HK-2 (cell line): ENCODE data around the gene EPHA2.

Experiments
- DNase-seq: peaks from one replicate; pipeline ENCODE4 v3.0.0-alpha.2; 2018; ENCODE audit not compliant: unreplicated experiment

EPHA2 gene

GRCh38 chr1:16149702-16150488 lies 6.0 kb downstream of the EPHA2 start:
- DNase-seq: no peak

DNA sequence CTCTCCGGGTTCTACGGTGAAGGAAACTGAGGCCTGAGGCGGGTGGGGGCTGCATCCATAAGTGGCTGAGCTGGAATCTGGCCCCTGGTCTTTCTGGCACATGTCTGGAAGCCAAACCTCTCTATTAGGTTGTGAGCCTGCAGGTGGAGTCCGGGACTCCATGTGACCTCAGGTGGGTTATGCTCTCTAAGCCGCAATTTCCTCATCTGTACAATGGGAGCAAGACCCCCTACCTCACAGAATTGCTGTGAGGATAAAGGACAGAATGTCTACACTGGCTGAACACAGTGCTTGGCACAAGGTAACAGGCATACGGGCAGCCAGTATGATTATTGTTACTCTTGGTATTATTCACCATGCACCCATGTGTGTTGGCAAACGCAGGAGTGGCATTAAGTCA lies 6.7 kb downstream of the EPHA2 start:
- no peak for DNase-seq

- DNase-seq: no peak
Observed at GRCh38 chr1:16148329-16149092, 7.4 kb downstream of the EPHA2 start.

- DNase-seq: no peak
Observed at GRCh38 chr1:16147156-16147926, 8.5 kb downstream of the EPHA2 start.

- DNase-seq: peak; percentile 97
Observed at GRCh38 chr1:16146279-16147155, 9.4 kb downstream of the EPHA2 start.

GRCh38 chr1:16145662-16146278 lies 10.1 kb downstream of the EPHA2 start:
- DNase-seq: peak; percentile 91

GRCh38 chr1:16145030-16145661 lies 10.7 kb downstream of the EPHA2 start:
- DNase-seq: peak; percentile 92

DNA sequence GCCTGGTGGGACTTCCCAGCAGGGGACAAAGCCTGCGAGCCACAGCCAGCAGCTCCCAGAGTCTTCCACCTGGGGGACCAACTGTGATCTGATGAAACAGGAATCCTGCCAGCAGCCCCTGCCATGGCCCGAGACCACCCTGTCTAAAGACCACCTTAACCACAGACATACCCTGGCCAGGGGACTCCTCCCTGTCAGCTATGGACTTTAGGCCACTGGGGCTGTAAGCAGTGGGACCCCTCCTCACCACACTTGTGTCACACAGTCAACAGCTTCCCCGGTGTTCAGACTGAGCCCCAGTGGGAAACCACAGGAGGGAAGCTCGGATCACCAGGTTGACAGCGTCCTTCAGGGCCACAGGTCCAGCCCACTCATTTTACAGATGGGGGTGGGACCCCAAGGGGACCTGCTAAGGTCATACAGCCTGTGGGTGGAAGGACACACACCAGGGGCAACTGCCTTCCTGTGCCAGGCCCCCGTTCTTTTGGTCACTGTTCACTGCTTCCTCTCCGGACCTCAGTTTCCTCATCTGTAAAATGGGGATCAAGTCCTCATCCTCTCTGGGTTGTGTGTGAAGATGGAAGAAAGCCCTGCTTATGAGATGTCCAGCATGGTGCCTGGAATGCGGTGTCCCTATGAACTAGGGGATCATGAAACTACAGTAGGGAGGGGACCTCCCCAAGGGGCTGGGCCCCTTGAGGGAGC lies 11.4 kb downstream of the EPHA2 start:
- DNase-seq: no peak

- DNase-seq: no peak
Observed at GRCh38 chr1:16143566-16144324, 12.1 kb downstream of the EPHA2 start.

DNA sequence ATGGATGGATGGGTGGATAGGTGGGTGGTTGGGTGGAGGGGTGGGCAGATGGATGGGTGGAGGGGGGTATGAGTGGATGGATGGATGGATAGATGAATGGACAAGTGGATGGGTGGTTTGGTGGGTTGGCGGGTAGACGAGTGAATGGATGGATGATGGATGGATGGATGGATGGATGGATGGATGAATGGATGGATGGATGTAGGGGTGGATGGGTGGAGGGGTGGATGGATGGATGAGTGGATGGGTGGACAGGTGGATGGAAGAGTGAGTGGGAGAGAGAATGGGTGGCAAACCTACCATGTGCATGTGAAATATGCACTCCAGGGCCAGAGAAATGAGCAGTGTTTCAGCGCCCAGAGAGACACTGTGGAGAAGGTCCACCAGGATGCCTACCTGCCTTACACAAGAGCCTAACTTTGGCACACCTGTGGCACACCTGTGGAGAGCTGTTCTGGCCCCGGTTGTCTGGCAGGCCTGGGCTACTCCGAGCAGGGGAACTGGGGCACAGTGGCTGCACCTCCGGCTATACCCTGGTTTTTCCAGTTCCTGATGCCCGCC lies 12.8 kb downstream of the EPHA2 start:
- no peak for DNase-seq

- DNase-seq: no peak
Observed at GRCh38 chr1:16142383-16142995, 13.4 kb downstream of the EPHA2 start.

GRCh38 chr1:16141573-16142336 lies 14.1 kb downstream of the EPHA2 start:
- DNase-seq: no peak

GRCh38 chr1:16140068-16140596 lies 15.7 kb downstream of the EPHA2 start:
- DNase-seq: no peak

GRCh38 chr1:16139473-16139962 lies 16.4 kb downstream of the EPHA2 start:
- peak; percentile 69 for DNase-seq

- peak; percentile 77 for DNase-seq
Observed at GRCh38 chr1:16138772-16139221, 17.1 kb downstream of the EPHA2 start.

- DNase-seq: no peak
Observed at GRCh38 chr1:16137890-16138467, 17.9 kb downstream of the EPHA2 start.

DNA sequence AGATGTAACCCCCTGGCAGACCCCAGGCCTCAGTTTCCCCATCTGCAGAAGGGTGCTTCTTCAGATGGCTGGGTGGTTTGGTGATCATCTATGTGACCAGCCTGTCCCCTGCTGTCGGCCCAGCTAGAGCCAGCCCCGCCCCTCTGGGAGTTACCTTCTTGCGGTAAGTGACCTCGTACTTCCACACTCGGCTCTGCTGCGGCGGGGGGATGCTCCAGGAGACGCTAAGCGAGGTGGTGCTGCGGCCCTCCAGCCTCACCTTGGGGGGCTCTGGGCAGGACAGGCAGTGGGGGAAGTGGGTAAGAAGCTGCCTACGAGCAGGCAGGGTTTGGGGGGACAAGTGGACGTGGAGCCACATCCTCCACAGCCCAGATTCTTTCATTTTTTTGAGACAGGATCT lies 20.4 kb downstream of the EPHA2 start:
- no peak for DNase-seq
